Endothelial cell of umbilical vein (primary cell): ENCODE results near the gene RXFP1. TPM values are rescaled to one million over a fixed set of nuclear protein-coding genes. Genes with fewer than 3 reads are reported as not detected.

ENCODE experiments used
- BruUV-seq: library from RNA; stranded (reverse); fragments of 400-500 nt; replicated peaks from 2 replicates; lab custom pipeline; 2021; lab: Mats Ljungman, UMichigan
- CTCF ChIA-PET: fragments of 300-600, 350-600 bp; sonication (Branson Sonifier 250); formaldehyde crosslinking; loops from one replicate; lab custom pipeline; 2021; ENCODE audit warnings: antibody characterized with exemption, inconsistent platforms; lab: Charles Lee
- POLR2A ChIA-PET: fragments of 300-600, 350-600 bp; sonication (Branson Sonifier 250); formaldehyde crosslinking; loops from one replicate; lab custom pipeline; 2021; ENCODE audit warnings: antibody characterized with exemption, inconsistent platforms; lab: Charles Lee
- DNase-seq: peaks from one replicate; pipeline ENCODE4 v3.0.0-alpha.2; 2011; ENCODE audit warnings: low read depth, low spot score
- FAIRE-seq: peaks from 2 replicates; lab custom pipeline; 2011; peaks lifted over from hg19 to GRCh38; lab: Jason Lieb, UNC
- H2AFZ ChIP-seq: 2 replicates; pipeline ENCODE4 v1.6.0; 2012; ENCODE audit warnings: low read depth, low read length, control low read depth, inconsistent platforms
- H3K27ac ChIP-seq: 2 replicates; pipeline ENCODE4 v1.5.1; 2011; ENCODE audit warnings: low read depth, mild to moderate bottlenecking, control low read depth, low read length, moderate library complexity; ENCODE audit not compliant: insufficient read depth
- H3K27me3 ChIP-seq, 2 experiments: 2 replicates each; pipeline versions ENCODE4 v1.6.0 to v1.6.1; 2011; ENCODE audit warnings: low read length in 2 of 2, mixed read lengths in 1 of 2; ENCODE audit not compliant: control insufficient read depth in 2 of 2, insufficient read depth in 2 of 2
- H3K36me3 ChIP-seq, 2 experiments: 2 replicates in 1 of 2; 3 replicates in 1 of 2; pipeline ENCODE4 v1.5.1; 2011; ENCODE audit warnings: low read length in 2 of 2, mild to moderate bottlenecking in 1 of 2, moderate library complexity in 1 of 2; ENCODE audit not compliant: control insufficient read depth in 2 of 2, insufficient read depth in 2 of 2; ENCODE audit errors: extremely low read depth in 1 of 2
- H3K4me1 ChIP-seq: 3 replicates; pipeline ENCODE4 v1.5.1; 2011; ENCODE audit warnings: mild to moderate bottlenecking, low read length; ENCODE audit not compliant: control insufficient read depth, insufficient read depth; ENCODE audit errors: extremely low read depth
- H3K4me2 ChIP-seq: 2 replicates; pipeline ENCODE4 v1.6.1; 2011; ENCODE audit warnings: low read length, control low read depth, mixed read lengths; ENCODE audit not compliant: insufficient read depth
- H3K4me3 ChIP-seq, 3 experiments: fragments of 200-600 bp in 1 of 3; sonication (generic), shearing (Covaris generic) in 1 of 3; replicated peaks in 1 of 3; 2 replicates each; pipeline ENCODE4 v1.5.1; 2011 to 2016; ENCODE audit warnings: control low read depth in 3 of 3, low read length in 3 of 3, mild to moderate bottlenecking in 2 of 3, inconsistent platforms in 1 of 3, low read depth in 1 of 3, moderate library complexity in 1 of 3; ENCODE audit not compliant: insufficient read depth in 1 of 3
- H3K79me2 ChIP-seq: 2 replicates; pipeline ENCODE4 v1.6.0; 2012; ENCODE audit warnings: low read length, inconsistent platforms; ENCODE audit not compliant: control insufficient read depth, insufficient read depth
- H3K9ac ChIP-seq: replicated peaks from 2 replicates; pipeline ENCODE3; 2011; ENCODE audit warnings: low read length, control low read depth; ENCODE audit not compliant: insufficient read depth; ENCODE audit errors: extremely low read depth
- H3K9me1 ChIP-seq: replicated peaks from 3 replicates; pipeline ENCODE4 v1.6.0; 2011; ENCODE audit warnings: mild to moderate bottlenecking, low read length; ENCODE audit not compliant: control insufficient read depth, insufficient read depth; ENCODE audit errors: extremely low read depth
- H3K9me3 ChIP-seq: replicated peaks from 2 replicates; pipeline ENCODE4 v1.5.1; 2012; ENCODE audit warnings: low read length, inconsistent platforms; ENCODE audit not compliant: control insufficient read depth, insufficient read depth
- H4K20me1 ChIP-seq: replicated peaks from 2 replicates; pipeline ENCODE3; 2011; ENCODE audit warnings: mild to moderate bottlenecking, low read length; ENCODE audit not compliant: control insufficient read depth, insufficient read depth; ENCODE audit errors: extremely low read depth
- EZH2 ChIP-seq: IDR thresholded peaks from 2 replicates; pipeline ENCODE4 v1.6.1; 2012; ENCODE audit warnings: borderline replicate concordance, low read depth, mild to moderate bottlenecking, moderate library complexity, low read length, inconsistent platforms; ENCODE audit not compliant: severe bottlenecking
- FOS ChIP-seq: IDR thresholded peaks from 2 replicates; pipeline ENCODE4 v1.6.1; 2011; ENCODE audit warnings: mild to moderate bottlenecking, low read length, moderate library complexity, borderline replicate concordance; ENCODE audit not compliant: insufficient read depth
- GATA2 ChIP-seq: IDR thresholded peaks from 2 replicates; pipeline ENCODE4 v1.7.0; 2011; ENCODE audit warnings: low read depth, mild to moderate bottlenecking, moderate library complexity, mixed read lengths, low read length; ENCODE audit not compliant: insufficient read length, insufficient read depth
- JUN ChIP-seq: IDR thresholded peaks from 2 replicates; pipeline ENCODE4 v1.6.1; 2011; ENCODE audit warnings: borderline replicate concordance, low read depth; ENCODE audit not compliant: insufficient read length, insufficient read depth
- MYC ChIP-seq: IDR thresholded peaks from one replicate; pipeline ENCODE4 v1.6.1; 2011; ENCODE audit warnings: mild to moderate bottlenecking, low read depth, low read length
- POLR2A ChIP-seq: IDR thresholded peaks from 2 replicates; pipeline ENCODE4 v1.6.1; 2012; ENCODE audit warnings: low read depth, mild to moderate bottlenecking, control low read depth, low read length
- POLR2AphosphoS5 ChIP-seq: IDR thresholded peaks from 2 replicates; pipeline ENCODE4 v1.6.1; 2012; ENCODE audit warnings: low read depth, mild to moderate bottlenecking, control low read depth, low read length, moderate library complexity; ENCODE audit not compliant: insufficient read depth
- dilution Hi-C: fragments of 300-500 bp; cut with MboI; formaldehyde crosslinking; loops from one replicate; pipeline ENCODE4 v1.15.0; 2019; ENCODE audit warnings: low sequenced_read_pairs; ENCODE audit not compliant: extremely low pct_ligation_motif_present
- intact Hi-C: fragments of 100-400 bp; cut with micrococcal nuclease; formaldehyde crosslinking; loops from one replicate; pipeline ENCODE4 v1.10.0; 2022
- polyA plus RNA-seq, 4 experiments: library from polyadenylated mRNA; depleted of rRNA in 3 of 4; stranded (reverse) in 3 of 4; unstranded in 1 of 4; fragments of >200 nt; gene quantifications; 2 replicates each; pipeline versions ENCODE4 v1.2.1 to v1.2.3, GENCODE V29; 2011 to 2012; ENCODE audit warnings: missing spikeins in 1 of 4
- total RNA-seq: library from RNA; stranded (reverse); gene quantifications from 2 replicates; pipeline ENCODE4 v1.2.3, GENCODE V29; 2021
- TF ChIP-seq, protein P1 (sequence below), 2 donors: IDR thresholded peaks; 1 replicate in 1 of 2; 2 replicates in 1 of 2; pipeline ENCODE4 v1.5.1; 2011; ENCODE audit warnings: low read length in 2 of 2, mild to moderate bottlenecking in 2 of 2, moderate library complexity in 2 of 2, control low read depth in 1 of 2, inconsistent platforms in 1 of 2, low read depth in 1 of 2; ENCODE audit not compliant: insufficient read depth in 1 of 2; ENCODE audit errors: extremely low read depth in 1 of 2
- TF ChIP-seq, protein P2 (sequence below): IDR thresholded peaks from 2 replicates; pipeline ENCODE4 v1.6.1; 2011; ENCODE audit not compliant: insufficient read depth, insufficient read length

RXFP1 gene
- total and polyA plus RNA-seq, 2 donors (not counting 3 experiments of a cell fraction or from before 2014, with no cell fraction given), result not detected

DNA sequence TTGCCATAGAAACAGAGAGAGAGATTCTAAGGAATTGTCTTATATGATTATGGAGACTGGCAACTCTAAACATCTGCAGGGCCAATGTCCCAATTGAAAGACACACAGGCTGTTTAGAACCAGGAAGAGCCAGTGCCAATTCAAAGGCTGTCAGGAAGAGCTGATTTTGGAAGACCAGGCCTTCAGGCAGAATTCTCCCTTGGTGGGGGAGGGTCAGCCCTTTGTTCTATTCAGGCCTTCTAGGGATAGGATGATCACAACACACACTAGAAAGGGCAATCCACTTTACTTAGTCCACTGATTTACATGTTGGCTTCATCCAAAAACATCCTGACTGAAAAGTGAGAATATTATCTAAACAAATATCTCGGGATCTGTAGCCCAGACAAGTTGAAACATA, 134.8 kb downstream of the RXFP1 start:
- dilution Hi-C loops, result no loop called here
- POLR2A ChIA-PET, result no interaction called here

More for the DNA sequence above, 134.8 kb downstream of the RXFP1 start:
- intact Hi-C loops, result no loop called here
- no peaks in the 10 kb centered on the region for H3K9me1 ChIP-seq
- DNase-seq (no peak), FAIRE-seq (no peak)
- CTCF ChIA-PET, result interaction anchor here (0.6 kb wide), 1 partner anchor 23 kb away, joined by 3 read pairs; no protein-coding TSS in a partner anchor
- no peak overlapping the region for H3K9ac ChIP-seq
- H3K27ac ChIP-seq, result no peak overlapping the region
- no peak overlapping the region for H3K4me2 ChIP-seq
- no peaks in the 10 kb centered on the region for H3K36me3 ChIP-seq
- H3K9me3 ChIP-seq, result no peaks in the 10 kb centered on the region
- no peak for TF ChIP-seq EZH2
- TF ChIP-seq MYC, result no peak
- TF ChIP-seq, protein P1, sequence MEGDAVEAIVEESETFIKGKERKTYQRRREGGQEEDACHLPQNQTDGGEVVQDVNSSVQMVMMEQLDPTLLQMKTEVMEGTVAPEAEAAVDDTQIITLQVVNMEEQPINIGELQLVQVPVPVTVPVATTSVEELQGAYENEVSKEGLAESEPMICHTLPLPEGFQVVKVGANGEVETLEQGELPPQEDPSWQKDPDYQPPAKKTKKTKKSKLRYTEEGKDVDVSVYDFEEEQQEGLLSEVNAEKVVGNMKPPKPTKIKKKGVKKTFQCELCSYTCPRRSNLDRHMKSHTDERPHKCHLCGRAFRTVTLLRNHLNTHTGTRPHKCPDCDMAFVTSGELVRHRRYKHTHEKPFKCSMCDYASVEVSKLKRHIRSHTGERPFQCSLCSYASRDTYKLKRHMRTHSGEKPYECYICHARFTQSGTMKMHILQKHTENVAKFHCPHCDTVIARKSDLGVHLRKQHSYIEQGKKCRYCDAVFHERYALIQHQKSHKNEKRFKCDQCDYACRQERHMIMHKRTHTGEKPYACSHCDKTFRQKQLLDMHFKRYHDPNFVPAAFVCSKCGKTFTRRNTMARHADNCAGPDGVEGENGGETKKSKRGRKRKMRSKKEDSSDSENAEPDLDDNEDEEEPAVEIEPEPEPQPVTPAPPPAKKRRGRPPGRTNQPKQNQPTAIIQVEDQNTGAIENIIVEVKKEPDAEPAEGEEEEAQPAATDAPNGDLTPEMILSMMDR (IDR thresholded peaks at IDR 0.05; ENCODE audit: extremely low read depth in 1 of 2, insufficient read depth in 1 of 2, low read depth in 1 of 2, low read length in 2 of 2), result no peak
- TF ChIP-seq JUN, result no peak
- TF ChIP-seq, protein P2, sequence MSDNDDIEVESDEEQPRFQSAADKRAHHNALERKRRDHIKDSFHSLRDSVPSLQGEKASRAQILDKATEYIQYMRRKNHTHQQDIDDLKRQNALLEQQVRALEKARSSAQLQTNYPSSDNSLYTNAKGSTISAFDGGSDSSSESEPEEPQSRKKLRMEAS, result no peak
- TF ChIP-seq GATA2, result no peak
- no peak for TF ChIP-seq FOS
- no peak for TF ChIP-seq POLR2A
- no peak for TF ChIP-seq POLR2AphosphoS5
- no peak overlapping the region for H3K4me3 ChIP-seq
- H4K20me1 ChIP-seq, result no peaks in the 10 kb centered on the region
- H3K4me1 ChIP-seq, result peaks cover 2% of the 10 kb centered on the region
- no TSS peak for BruUV-seq
- H3K27me3 ChIP-seq, result no peaks in the 10 kb centered on the region
- H2AFZ ChIP-seq, result no peak overlapping the region
- no peaks in the 10 kb centered on the region for H3K79me2 ChIP-seq
